ENCODE results near the gene OXTR.
"Not testable (repeated sequence)": the region's sequence is repeated elsewhere in the genome, so short reads cannot be mapped to it uniquely, and the experiment has no call there.

The OXTR gene

GRCh38 chr3:8723612-8724011 is 45.8 kb downstream of the OXTR start:
- TF ChIP-seq CTCF (IDR thresholded peaks at IDR 0.05; ENCODE audit: unreplicated experiment in 3 of 3), result no peak
- Mint-ChIP-seq H3K27me3 (ENCODE audit: low read depth) (peaks cover 11% of the 10 kb centered on the region), H3K36me3 (ENCODE audit: low read depth) (no peaks in the 10 kb centered on the region), H3K9me3 (peaks cover 14% of the 10 kb centered on the region), H3K4me3 (no peak overlapping the region), H3K27ac (no peak overlapping the region), H3K4me1 (peaks cover 6% of the 10 kb centered on the region)

GRCh38 chr3:8722808-8723207 is 46.6 kb downstream of the OXTR start:
- peaks cover 6% of the 10 kb centered on the region for H3K4me1 Mint-ChIP-seq
- H3K27ac Mint-ChIP-seq, result no peak overlapping the region
- peaks cover 11% of the 10 kb centered on the region for H3K27me3 Mint-ChIP-seq (ENCODE audit: low read depth)
- H3K9me3 Mint-ChIP-seq, result peaks cover 16% of the 10 kb centered on the region
- H3K36me3 Mint-ChIP-seq (ENCODE audit: low read depth), result no peaks in the 10 kb centered on the region
- H3K4me3 Mint-ChIP-seq, result no peak overlapping the region
- TF ChIP-seq CTCF (IDR thresholded peaks at IDR 0.05; ENCODE audit: unreplicated experiment in 3 of 3), result no peak

- peaks cover 15% of the 10 kb centered on the region for H3K4me1 Mint-ChIP-seq
- H3K4me3 Mint-ChIP-seq; H3K36me3 Mint-ChIP-seq (ENCODE audit: low read depth); H3K9me3 Mint-ChIP-seq; H3K27ac Mint-ChIP-seq; H3K27me3 Mint-ChIP-seq (ENCODE audit: low read depth): not testable (repeated sequence)
Measured at GRCh38 chr3:8715757-8716156, 53.7 kb downstream of the OXTR start.

- TF ChIP-seq CTCF (IDR thresholded peaks at IDR 0.05; ENCODE audit: unreplicated experiment in 3 of 3), result peak in 1 of 3 experiments; percentile 14
- Mint-ChIP-seq H3K9me3 (peaks cover 7% of the 10 kb centered on the region), H3K27ac (no peak overlapping the region), H3K4me1 (peaks cover 28% of the 10 kb centered on the region), H3K4me3 (no peak overlapping the region), H3K36me3 (ENCODE audit: low read depth) (no peaks in the 10 kb centered on the region), H3K27me3 (ENCODE audit: low read depth) (no peaks in the 10 kb centered on the region)
Measured at GRCh38 chr3:8713901-8714759, 55.3 kb downstream of the OXTR start.

- Mint-ChIP-seq H3K27ac (peak overlapping the region in 1 of 3 experiments; percentile 17), H3K4me3 (no peak overlapping the region), H3K4me1 (peaks cover 28% of the 10 kb centered on the region), H3K36me3 (ENCODE audit: low read depth) (no peaks in the 10 kb centered on the region), H3K27me3 (ENCODE audit: low read depth) (peaks cover 4% of the 10 kb centered on the region), H3K9me3 (peaks cover 5% of the 10 kb centered on the region)
- no peak for TF ChIP-seq CTCF (IDR thresholded peaks at IDR 0.05; ENCODE audit: unreplicated experiment in 3 of 3)
Measured at GRCh38 chr3:8712908-8713255, 56.5 kb downstream of the OXTR start.

GRCh38 chr3:8712045-8712907 is 57.1 kb downstream of the OXTR start:
- Mint-ChIP-seq H3K9me3 (peaks cover 4% of the 10 kb centered on the region), H3K36me3 (ENCODE audit: low read depth) (no peaks in the 10 kb centered on the region), H3K27me3 (ENCODE audit: low read depth) (peaks cover 9% of the 10 kb centered on the region), H3K4me1 (peaks cover 28% of the 10 kb centered on the region), H3K27ac (peak overlapping the region in 1 of 3 experiments; percentile 17), H3K4me3 (no peak overlapping the region)
- no peak for TF ChIP-seq CTCF (IDR thresholded peaks at IDR 0.05; ENCODE audit: unreplicated experiment in 3 of 3)
